Neural crest cell (in vitro differentiated cells): ENCODE measurements around the gene RASSF4. TPM values are rescaled to one million over a fixed set of nuclear protein-coding genes. Genes with fewer than 3 reads are reported as not detected.

Source experiments
- DNase-seq: peaks from one replicate; pipeline ENCODE4 v3.0.0; 2021; ENCODE audit warnings: low read depth, mixed read lengths, low spot score
- H3K27ac Mint-ChIP-seq: one replicate; pipeline ENCODE4 v1.8.0; 2021; ENCODE audit warnings: mild to moderate bottlenecking, mixed read lengths; ENCODE audit not compliant: unreplicated experiment
- H3K27me3 Mint-ChIP-seq: 2 replicates; pipeline ENCODE4 v1.8.0; 2021; ENCODE audit warnings: low read depth, mild to moderate bottlenecking, mixed read lengths
- H3K36me3 Mint-ChIP-seq: 2 replicates; pipeline ENCODE4 v1.8.0; 2021; ENCODE audit warnings: low read depth, mild to moderate bottlenecking, mixed read lengths
- H3K4me1 Mint-ChIP-seq: 2 replicates; pipeline ENCODE4 v1.8.0; 2021; ENCODE audit warnings: mixed read lengths
- H3K4me3 Mint-ChIP-seq: one replicate; pipeline ENCODE4 v1.8.0; 2021; ENCODE audit warnings: mild to moderate bottlenecking, mixed read lengths
- H3K9me3 Mint-ChIP-seq: 2 replicates; pipeline ENCODE4 v1.8.0; 2021; ENCODE audit warnings: mixed read lengths
- CTCF ChIP-seq: fragments of 200-600 bp; sonication (generic); conservative IDR thresholded peaks from 2 replicates; pipeline ENCODE4 v1.5.0; 2021; ENCODE audit warnings: antibody characterized with exemption, mild to moderate bottlenecking
- total RNA-seq: library from RNA; stranded (reverse); gene quantifications from 2 replicates; pipeline ENCODE4 v1.2.1, GENCODE V29; 2021

The RASSF4 gene
- total RNA-seq, 1 donor from 2014 or later = 18.6 TPM

- peaks cover 5% of the 10 kb centered on the region for H3K36me3 Mint-ChIP-seq
- H3K9me3 Mint-ChIP-seq = no peaks in the 10 kb centered on the region
- no peak overlapping the region for H3K4me3 Mint-ChIP-seq
- H3K4me1 Mint-ChIP-seq = peaks cover 39% of the 10 kb centered on the region
- TF ChIP-seq CTCF = no peak
- peak overlapping the region; percentile 83 for H3K27ac Mint-ChIP-seq
- no peak for DNase-seq
- no peaks in the 10 kb centered on the region for H3K27me3 Mint-ChIP-seq
Observed at GRCh38 chr10:44974082-44974627, 14.6 kb downstream of the RASSF4 start.

- peak; percentile 93 for TF ChIP-seq CTCF
- peak overlapping the region; percentile 77 for H3K4me3 Mint-ChIP-seq
- no peaks in the 10 kb centered on the region for H3K27me3 Mint-ChIP-seq
- H3K9me3 Mint-ChIP-seq = no peaks in the 10 kb centered on the region
- H3K36me3 Mint-ChIP-seq = peaks cover 5% of the 10 kb centered on the region
- DNase-seq = peak; percentile 70
- H3K4me1 Mint-ChIP-seq = peaks cover 43% of the 10 kb centered on the region
- H3K27ac Mint-ChIP-seq = peak overlapping the region; percentile 83
Observed at GRCh38 chr10:44974628-44975430, 15.2 kb downstream of the RASSF4 start.

- H3K27ac Mint-ChIP-seq = no peak overlapping the region
- H3K27me3 Mint-ChIP-seq = no peaks in the 10 kb centered on the region
- TF ChIP-seq CTCF = no peak
- peak overlapping the region; percentile 55 for H3K4me3 Mint-ChIP-seq
- DNase-seq = no peak
- no peaks in the 10 kb centered on the region for H3K9me3 Mint-ChIP-seq
- peaks cover 3% of the 10 kb centered on the region for H3K36me3 Mint-ChIP-seq
- peaks cover 51% of the 10 kb centered on the region for H3K4me1 Mint-ChIP-seq
Observed at GRCh38 chr10:44975431-44976331, 16.1 kb downstream of the RASSF4 start.

GRCh38 chr10:44976352-44977198, 17.0 kb downstream of the RASSF4 start:
- no peaks in the 10 kb centered on the region for H3K9me3 Mint-ChIP-seq
- TF ChIP-seq CTCF = no peak
- no peaks in the 10 kb centered on the region for H3K36me3 Mint-ChIP-seq
- H3K4me1 Mint-ChIP-seq = peaks cover 60% of the 10 kb centered on the region
- H3K27ac Mint-ChIP-seq = peak overlapping the region; percentile 27
- no peak overlapping the region for H3K4me3 Mint-ChIP-seq
- H3K27me3 Mint-ChIP-seq = no peaks in the 10 kb centered on the region
- no peak for DNase-seq
